Right ventricle myocardium superior (tissue), 1 donor: ENCODE measurements around the gene DOK1. TPM values are rescaled to one million over a fixed set of nuclear protein-coding genes. Genes with fewer than 3 reads are reported as not detected.

Experiments used
- ATAC-seq: fragments of 200-7000 bp; cut with Tn5 transposase; one replicate; pipeline ENCODE4 v1.9.1; 2020; ENCODE audit warnings: mild to moderate bottlenecking; ENCODE audit not compliant: poor library complexity
- DNase-seq: peaks from one replicate; pipeline ENCODE4 v3.0.0-alpha.2; 2020
- intact Hi-C: fragments of 100-400 bp; cut with DNase I; formaldehyde crosslinking; loops from one replicate; pipeline ENCODE4 v1.11.2; 2022
- long read RNA-seq: library from polyadenylated mRNA; unstranded; transcript quantifications from one replicate; pipeline ENCODE4 v2.0.0, GENCODE V29; 2021
- total RNA-seq: library from RNA; stranded (reverse); fragmentation: NEBNext Ultra II Directional; extraction: Animal tissue kit (Norgen Biotek cat#: 25700); gene quantifications from one replicate; pipeline ENCODE4 v1.2.1, GENCODE V29; 2021
- donor health status: DM: no; HTN: yes; CAD: no; lungs with severe emphysema.

Gene DOK1
- total RNA-seq: 3.8 TPM
- long read RNA-seq, transcript DOK1-201 (5 exons, 2,555 nt): major isoform, 5 of 11 reads
- long read RNA-seq, partial matches to known transcripts: 1 of 11 reads
- long read RNA-seq, other reads (novel, unspliced or antisense): 3 of 11 reads

GRCh38 chr2:74553892-74554819 lies at the start of gene DOK1, which contains the start of gene LOXL3:
Gene DOK1 (plus strand): TSS chr2:74554720. CDS start chr2:74554755, 35 bp downstream.
Gene LOXL3 (minus strand): TSS chr2:74553942. CDS start chr2:74552634, 1,308 bp downstream.
- DNase-seq (peak; percentile 94), ATAC-seq (peak; percentile 90)
- intact Hi-C loops: no loop called here

GRCh38 chr2:74505448-74506246 lies 48.9 kb upstream of the DOK1 start:
- intact Hi-C loops: no loop called here
- ATAC-seq (no peak), DNase-seq (no peak)

DNA sequence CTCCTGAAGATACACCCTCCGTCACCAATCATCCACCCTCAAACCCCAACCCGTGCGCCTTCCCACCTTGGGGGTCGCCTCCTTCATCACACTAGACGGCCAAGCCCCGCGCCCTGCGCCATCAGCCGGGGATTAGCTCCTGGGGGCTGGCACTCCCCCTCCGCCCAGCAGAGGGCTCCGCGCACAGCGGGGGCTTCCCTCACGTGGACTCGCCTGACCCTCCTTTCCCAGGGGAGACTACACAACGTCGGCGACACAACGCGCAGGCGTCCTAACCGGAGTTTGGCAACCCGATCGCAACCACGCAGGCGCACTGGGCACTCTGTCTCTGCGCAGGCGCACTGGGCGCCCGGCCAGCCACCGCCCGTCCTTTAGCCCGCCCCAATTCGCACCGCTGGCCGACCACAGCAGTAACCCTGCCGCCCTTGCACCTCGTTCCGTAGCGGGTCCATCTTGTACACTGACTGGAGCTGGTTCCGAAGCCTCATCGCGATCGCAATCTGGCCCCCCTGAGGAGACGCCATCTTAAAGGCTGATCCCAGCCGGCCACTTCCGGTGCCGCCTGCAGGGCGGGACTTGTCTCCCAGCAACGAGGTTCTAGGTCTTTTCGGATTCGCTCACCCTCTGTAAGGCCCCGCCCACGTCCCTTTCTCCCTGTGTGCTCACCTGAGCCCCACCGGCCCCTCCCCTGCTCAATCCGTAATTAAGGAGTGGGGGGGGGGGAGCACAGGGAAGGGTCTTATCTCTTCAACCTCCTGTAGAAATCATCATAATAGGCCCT lies 47.2 kb upstream of the DOK1 start, which contains the start of gene PCGF1:
Gene PCGF1 (minus strand): TSS at position 551 of the 781 bp plus-strand sequence. CDS start 27 bp downstream, at position 524.
- peak; percentile 97 for ATAC-seq
- intact Hi-C loops: no loop called here
- DNase-seq: peak; percentile 100

GRCh38 chr2:74507926-74508520 lies 46.5 kb upstream of the DOK1 start:
- DNase-seq (no peak), ATAC-seq (no peak)
- intact Hi-C loops: no loop called here

- ATAC-seq: no peak
- no peak for DNase-seq
- intact Hi-C loops: no loop called here
These were observed 44.2 kb upstream of the DOK1 start for GRCh38 chr2:74510272-74510671.

GRCh38 chr2:74511104-74511989 lies 43.2 kb upstream of the DOK1 start:
- intact Hi-C loops: no loop called here
- DNase-seq (no peak), ATAC-seq (no peak)

DNA sequence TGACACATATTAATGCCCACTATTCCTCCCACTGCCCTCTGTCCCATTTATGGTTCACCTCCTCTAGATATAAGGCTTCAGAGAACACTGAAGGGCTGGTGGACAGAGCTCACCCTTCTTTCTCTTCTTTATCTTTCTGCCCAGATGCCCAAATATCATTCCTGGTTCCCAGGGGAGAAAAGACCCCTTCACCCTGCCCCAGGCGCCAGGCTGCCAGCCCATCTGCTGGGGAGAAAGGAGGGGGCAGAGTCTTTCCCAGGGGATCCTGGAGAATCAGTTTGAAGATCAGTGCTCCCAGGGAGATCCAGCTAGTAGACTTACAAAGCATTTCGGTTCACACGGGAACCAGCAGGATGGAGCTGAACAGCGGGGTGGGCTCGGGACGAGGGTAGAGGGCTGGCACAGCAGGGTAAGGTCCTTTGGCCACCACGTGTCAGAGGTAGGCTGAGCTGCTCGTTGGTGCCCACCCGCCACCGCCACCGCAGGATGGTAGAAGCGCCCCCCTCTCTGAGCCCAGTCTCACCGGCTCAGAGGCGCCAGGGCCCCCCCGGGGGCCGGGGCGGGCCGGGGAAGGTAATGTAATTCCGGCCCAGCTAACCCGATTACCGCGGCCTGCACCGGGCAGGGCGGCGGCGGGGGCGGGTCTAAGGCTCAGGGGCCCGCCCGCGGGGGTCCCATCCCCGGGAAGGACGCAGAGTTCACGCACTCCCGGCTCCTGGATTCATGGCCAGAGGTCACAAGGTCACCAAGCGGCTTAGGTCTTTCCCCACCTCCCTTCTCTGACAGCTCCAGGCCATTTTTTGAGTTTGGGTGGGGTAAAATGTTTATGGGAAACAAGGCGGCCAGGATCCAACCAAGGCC lies 41.5 kb upstream of the DOK1 start:
- intact Hi-C loops: no loop called here
- no peak for ATAC-seq
- no peak for DNase-seq

- DNase-seq: no peak
- intact Hi-C loops: no loop called here
These were observed 40.7 kb upstream of the DOK1 start for GRCh38 chr2:74513605-74514367.

DNA sequence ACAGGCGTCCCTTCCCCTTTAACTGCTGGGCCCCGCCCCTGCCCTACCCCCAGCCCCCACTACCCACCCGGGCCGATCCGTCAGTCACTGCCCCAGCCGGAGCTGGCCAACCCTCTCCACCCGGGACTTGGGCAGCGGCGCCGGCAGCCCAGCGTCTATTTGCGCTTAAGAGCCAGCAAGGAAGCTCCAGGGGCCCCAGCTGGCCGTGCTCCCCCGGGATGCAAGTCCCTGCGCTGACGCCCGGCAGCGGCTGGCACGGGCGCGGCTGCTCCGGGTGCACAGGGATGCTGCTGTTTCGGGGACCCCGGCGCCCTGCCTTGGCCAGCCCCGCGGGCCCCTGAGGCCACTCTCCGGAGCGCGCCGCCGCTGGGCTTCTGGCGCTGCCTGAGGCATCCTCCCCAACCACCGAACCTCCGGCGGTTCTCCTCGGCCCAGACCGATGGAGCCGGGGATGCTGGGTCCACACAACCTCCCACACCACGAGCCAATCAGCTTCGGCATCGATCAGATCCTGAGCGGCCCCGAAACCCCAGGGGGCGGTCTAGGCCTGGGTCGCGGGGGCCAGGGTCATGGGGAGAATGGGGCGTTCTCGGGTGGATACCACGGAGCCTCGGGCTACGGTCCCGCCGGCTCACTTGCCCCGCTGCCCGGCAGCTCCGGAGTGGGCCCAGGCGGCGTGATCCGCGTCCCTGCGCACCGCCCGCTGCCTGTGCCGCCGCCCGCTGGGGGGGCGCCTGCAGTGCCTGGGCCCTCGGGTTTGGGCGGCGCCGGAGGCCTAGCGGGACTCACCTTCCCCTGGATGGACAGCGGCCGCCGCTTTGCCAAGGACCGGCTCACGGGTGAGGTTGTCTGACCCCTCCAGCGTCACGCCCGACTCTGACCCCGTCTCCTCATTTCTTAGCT lies 39.9 kb upstream of the DOK1 start, which contains the start of gene TLX2:
Gene TLX2 (plus strand): TSS at position 83 of the 903 bp plus-strand sequence. CDS start 357 bp downstream, at position 440.
- DNase-seq (no peak), ATAC-seq (peak; percentile 7)
- intact Hi-C loops: no loop called here

More at GRCh38 chr2:74513605-74514367, 40.7 kb upstream of the DOK1 start:
- no peak for ATAC-seq

DNA sequence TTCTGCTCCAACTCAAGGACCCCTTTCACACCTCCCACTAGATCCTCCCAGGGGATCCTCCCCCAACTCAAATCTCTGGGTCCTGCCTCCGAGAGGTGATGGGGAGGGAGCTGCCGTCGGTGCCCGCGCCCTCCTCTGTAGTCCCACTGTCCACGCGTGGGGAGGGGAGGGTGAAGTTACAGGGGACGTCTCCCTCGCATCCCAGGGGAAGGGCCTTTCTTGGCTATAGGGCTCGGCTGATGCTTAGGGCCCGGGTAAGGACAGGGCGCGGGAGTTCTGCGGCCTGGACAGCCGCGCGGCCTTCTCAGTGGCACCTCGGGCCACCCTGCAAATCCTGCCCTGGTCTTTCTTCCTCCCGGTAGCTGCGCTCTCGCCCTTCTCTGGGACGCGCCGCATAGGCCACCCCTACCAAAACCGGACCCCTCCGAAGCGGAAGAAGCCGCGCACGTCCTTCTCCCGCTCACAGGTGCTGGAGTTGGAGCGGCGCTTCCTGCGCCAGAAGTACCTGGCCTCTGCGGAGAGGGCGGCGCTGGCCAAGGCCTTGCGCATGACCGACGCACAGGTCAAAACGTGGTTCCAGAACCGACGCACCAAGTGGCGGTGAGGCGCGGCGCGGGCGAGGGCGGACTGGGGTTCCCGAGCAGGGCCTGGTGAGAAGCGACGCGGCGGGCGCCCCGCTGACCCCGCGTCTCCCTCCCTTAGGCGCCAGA lies 39.1 kb upstream of the DOK1 start:
- ATAC-seq (no peak), DNase-seq (no peak)
- intact Hi-C loops: no loop called here

GRCh38 chr2:74515981-74516633 lies 38.4 kb upstream of the DOK1 start:
- intact Hi-C loops: no loop called here
- DNase-seq (peak; percentile 85), ATAC-seq (peak; percentile 88)

GRCh38 chr2:74516650-74517049 lies 37.9 kb upstream of the DOK1 start:
- no peak for DNase-seq
- intact Hi-C loops: no loop called here
- ATAC-seq: no peak

GRCh38 chr2:74522516-74522915 lies 32.0 kb upstream of the DOK1 start:
- intact Hi-C loops: no loop called here
- ATAC-seq: no peak
- no peak for DNase-seq
